ENCODE results near the gene DGKA. TPM values are rescaled to one million over a fixed set of nuclear protein-coding genes. Genes with fewer than 3 reads are reported as not detected.

DGKA gene
- 62.4 and 86.8 TPM in 2 replicates for total RNA-seq

DNA sequence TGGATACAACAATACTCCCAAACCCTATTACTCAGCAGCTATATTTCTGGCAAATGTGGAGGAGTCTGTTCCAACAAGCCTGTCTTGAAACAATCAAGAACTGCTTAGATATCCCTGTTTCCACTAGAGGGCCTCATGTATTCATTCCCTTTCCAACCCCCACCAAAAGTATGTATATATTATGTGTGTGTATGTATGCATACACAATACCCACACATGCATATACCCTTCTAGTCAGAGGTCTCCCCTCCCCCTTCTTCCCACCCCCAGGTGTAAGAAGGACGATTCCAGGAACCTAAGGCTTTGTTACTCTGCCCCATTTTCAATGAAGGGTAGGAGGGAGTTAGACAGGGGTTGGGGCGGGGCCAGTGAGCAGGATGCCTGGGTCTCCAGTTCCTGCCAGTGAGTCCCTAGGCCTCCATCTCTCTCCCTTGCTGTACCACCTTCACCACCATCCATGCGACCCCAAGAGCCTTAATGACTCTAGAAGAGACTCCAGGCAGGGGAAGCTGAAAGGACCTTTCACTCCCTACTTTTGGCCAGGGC is at the start of gene DGKA:
Gene DGKA, plus strand, starts transcription at position 392 of the 546 bp plus-strand sequence. CDS start 5,342 bp downstream, outside the sequence.

DNA sequence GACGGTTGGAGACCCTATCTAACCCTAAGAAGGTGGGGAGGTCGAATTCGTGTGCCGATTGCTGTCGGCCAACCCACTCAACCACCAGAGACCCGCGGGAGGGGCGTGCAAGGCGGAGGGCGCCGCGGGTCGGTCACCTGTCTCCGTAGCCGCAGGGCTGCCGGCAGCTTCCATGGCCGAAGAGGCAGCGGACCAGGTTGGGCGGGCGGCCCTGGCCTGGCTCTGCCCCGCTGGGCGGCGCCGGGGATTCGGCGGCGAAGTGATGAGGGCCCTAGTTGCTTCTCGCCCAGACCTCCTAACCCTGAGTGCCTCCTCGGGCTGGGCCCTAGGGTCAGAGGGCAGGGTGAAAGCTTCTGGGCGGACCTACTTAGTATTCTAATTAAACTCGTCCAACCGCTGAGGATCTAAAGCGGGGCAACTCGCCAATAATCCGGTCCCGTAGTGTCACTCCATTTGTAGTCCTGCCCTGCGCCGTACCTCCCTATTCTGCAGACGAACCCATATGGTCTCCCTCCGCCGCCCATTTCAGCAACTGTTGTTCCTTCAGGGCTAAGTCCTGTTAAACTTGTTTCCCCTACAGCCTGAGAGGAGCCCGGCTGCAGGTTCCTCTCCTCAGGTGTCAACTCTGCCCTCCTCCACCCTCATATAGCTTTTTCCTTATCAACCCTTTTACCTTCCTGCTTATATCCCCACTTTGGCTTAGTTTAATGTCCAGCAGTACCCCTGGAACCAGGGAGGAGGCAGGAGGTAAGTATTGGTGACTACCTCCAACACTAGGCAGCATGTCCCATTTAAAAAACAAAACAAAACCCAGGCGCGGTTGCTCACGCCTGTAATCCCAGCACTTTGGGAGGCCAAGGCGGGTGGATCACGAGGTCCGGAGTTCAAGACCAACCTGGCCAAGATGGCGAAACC is 3.1 kb upstream of the DGKA start, which contains the start of gene PYM1:
Gene PYM1, minus strand, starts transcription at position 307 of the 915 bp plus-strand sequence. Its CDS starts 133 bp downstream, at position 174.

DNA sequence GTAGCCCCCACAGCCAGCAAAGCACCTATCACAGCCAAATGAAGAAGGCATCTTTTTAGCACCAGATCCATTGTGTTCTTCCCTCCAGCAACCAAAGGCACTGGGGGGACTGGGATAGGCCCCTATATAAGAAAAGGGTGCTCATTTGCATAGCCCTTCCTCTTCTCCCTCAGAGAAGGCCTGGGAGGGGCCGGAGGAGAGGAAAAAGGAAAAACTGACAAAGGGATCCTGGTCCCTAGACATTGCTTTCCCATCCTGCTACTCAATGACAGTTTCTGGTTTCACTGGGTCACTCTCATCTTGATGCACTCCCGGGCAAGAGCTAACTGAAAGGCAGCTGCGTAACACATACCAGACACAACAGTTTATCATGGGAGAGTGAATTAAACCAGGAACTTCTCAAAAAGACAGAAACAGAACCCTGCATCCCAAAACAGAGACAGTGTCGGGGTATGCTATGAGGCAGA is 35.0 kb downstream of the DGKA start, which contains the start of gene PMEL:
Gene PMEL, minus strand, starts transcription at position 102 of the 467 bp plus-strand sequence. Its CDS starts 31 bp downstream, at position 71.

DNA sequence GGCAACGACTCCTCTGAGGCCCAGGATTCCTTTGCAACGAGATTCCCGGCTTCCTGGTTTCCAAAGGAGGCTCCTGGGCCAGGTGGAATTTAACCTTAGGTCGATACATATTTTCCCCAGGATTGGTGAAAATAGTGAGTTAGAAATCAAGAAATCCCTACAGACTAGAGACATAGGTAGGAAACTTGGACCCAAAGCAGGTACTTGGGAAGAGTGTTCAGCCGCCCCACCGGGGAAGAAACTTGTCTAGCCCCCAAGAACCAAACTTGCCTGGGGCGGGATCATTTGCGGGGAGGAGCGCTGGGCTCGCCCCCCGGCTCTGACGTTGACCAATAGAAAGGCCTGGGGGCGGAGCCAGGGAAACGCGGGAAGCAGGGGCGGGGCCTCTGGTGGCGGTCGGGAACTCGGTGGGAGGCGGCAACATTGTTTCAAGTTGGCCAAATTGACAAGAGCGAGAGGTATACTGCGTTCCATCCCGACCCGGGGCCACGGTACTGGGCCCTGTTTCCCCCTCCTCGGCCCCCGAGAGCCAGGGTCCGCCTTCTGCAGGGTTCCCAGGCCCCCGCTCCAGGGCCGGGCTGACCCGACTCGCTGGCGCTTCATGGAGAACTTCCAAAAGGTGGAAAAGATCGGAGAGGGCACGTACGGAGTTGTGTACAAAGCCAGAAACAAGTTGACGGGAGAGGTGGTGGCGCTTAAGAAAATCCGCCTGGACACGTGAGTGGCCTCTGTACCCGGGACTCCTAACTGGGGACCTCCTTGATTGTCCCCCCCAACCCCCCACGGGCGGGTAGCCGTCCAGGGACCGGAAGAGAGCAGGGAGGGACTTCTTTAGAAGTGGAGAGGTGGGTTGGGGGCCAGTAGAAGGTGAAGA is 35.7 kb downstream of the DGKA start, which contains the start of gene CDK2:
Gene CDK2, plus strand, starts transcription at position 423 of the 874 bp plus-strand sequence. Its CDS starts 179 bp downstream, at position 602.

DNA sequence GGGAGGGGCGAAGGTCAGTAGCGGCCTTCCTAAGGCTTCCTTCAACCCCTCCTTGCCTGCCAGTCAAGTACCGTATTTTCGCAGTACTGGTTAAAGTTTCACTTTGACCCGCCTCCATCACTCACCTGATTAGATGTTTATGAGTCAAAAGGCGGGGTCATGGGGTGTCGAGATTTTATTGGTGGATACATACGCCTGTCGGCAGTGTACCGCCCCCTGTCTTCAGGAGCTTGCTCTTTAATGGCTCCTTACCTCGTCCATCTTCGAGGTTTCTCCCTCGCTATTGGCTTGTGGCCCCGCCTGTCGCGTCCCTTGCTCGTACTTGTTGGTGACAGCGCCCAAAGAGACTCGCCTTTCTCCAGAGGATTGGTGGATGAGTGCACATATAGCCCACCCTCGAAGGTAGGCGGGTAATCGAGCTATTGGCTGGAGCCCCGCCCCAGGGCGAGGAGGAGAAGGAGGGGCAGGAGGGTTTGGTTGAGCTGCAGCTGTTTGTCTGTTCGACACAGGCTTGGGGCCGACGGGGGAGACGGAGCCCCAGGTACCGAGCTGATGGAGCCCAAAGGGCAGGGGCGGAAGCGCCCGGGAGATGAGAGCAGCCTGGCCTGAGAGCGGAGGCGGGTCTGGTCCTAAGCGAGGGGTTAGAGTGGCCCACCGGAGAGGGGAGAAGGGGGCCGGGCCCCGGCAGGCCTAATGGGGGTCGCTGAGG is 42.8 kb downstream of the DGKA start, which contains the start of gene RAB5B:
Gene RAB5B, plus strand, starts transcription at position 480 of the 709 bp plus-strand sequence. CDS start 12,883 bp downstream, outside the sequence.

DNA sequence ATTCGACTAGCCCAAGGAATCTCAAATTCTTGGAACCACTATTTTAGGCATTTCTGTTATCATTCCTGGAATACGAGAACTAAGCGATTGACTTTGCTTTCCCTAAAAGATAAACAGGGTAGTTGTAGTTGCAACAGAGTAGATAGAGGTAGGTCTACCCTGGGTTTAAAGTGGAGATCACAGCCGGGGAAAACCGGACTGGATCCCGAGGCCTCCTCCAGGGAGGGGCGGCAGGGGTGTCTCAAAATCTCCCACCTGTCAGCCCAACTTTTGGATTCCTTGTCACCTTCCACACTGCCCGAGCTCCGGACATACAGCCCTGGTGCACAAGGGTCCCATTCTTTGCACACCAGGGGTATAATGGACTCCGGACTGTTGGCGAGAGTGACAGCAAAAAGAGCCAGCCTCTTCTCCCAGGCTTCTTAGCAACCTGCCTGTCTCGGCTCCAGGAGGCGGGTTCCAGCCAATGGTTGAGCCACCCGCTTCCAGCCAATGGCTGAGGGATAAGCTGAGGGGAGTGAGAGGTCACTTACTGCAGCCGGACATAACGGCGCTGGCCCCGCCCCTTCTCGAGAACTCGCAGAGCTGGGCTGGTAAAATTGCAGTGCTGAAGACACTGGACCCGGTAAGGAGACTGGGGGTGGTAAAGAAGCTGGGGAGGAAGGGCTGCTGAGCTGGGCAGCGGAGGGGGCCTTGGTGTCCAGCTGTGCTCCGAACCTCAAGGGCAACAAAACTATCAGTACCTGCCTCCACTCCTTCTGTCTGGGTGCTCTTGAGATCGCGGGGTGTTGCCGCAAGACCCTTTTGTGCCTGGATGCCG is 66.0 kb downstream of the DGKA start, which contains the start of gene SUOX:
Gene SUOX, plus strand, starts transcription at position 562 of the 820 bp plus-strand sequence. CDS start 4,946 bp downstream, outside the sequence.

Other genes starting within 250 kb of the DGKA start
- gene ITGA7, start 223.3 kb upstream of the DGKA start, total RNA-seq = 77.4 and 184 TPM in 2 replicates
- 36.1 and 41.2 TPM in 2 replicates for gene BLOC1S1, start 215.1 kb upstream of the DGKA start, total RNA-seq
- 13.8 and 34.9 TPM in 2 replicates for gene RDH5, start 210.8 kb upstream of the DGKA start, total RNA-seq
- gene CD63, start 202.2 kb upstream of the DGKA start, total RNA-seq = 1,787 and 2,090 TPM in 2 replicates
- 12.2 and 15.3 TPM in 2 replicates for gene GDF11, start 188.0 kb upstream of the DGKA start, total RNA-seq
- 44.2 and 48.0 TPM in 2 replicates for gene SARNP, start 113.4 kb upstream of the DGKA start, total RNA-seq
- 27.8 and 30.4 TPM in 2 replicates for gene ORMDL2, start 113.1 kb upstream of the DGKA start, total RNA-seq
- 54.3 and 56.2 TPM in 2 replicates for gene DNAJC14, start 101.6 kb upstream of the DGKA start, total RNA-seq
- gene MMP19, start 88.2 kb upstream of the DGKA start, total RNA-seq = 5.8 and 16.2 TPM in 2 replicates
- gene PYM1, start 3.3 kb upstream of the DGKA start, total RNA-seq = 18.1 and 19.2 TPM in 2 replicates
- gene PMEL, start 34.9 kb downstream of the DGKA start, total RNA-seq = 0.65 and 0.76 TPM in 2 replicates
- 8.9 and 20.2 TPM in 2 replicates for gene CDK2, start 35.7 kb downstream of the DGKA start, total RNA-seq
- gene RAB5B, start 42.9 kb downstream of the DGKA start, total RNA-seq = 64.1 and 80.2 TPM in 2 replicates
- 12.6 and 13.0 TPM in 2 replicates for gene SUOX, start 66.1 kb downstream of the DGKA start, total RNA-seq
- gene IKZF4, start 89.9 kb downstream of the DGKA start, total RNA-seq = 2.4 and 2.7 TPM in 2 replicates
- 30.0 and 59.0 TPM in 2 replicates for gene RPS26, start 110.8 kb downstream of the DGKA start, total RNA-seq
- 0.10 and 0.52 TPM in 2 replicates for gene ERBB3, start 149.0 kb downstream of the DGKA start, total RNA-seq
- gene PA2G4, start 173.4 kb downstream of the DGKA start, total RNA-seq = 82.9 and 117 TPM in 2 replicates
- gene RPL41, start 185.5 kb downstream of the DGKA start, total RNA-seq = 1,763 and 2,202 TPM in 2 replicates
- gene ZC3H10, start 187.1 kb downstream of the DGKA start, total RNA-seq = 5.3 and 5.5 TPM in 2 replicates
- 237 and 257 TPM in 2 replicates for gene ESYT1, start 197.1 kb downstream of the DGKA start, total RNA-seq
- 56.4 and 58.6 TPM in 2 replicates for gene MYL6B, start 221.4 kb downstream of the DGKA start, total RNA-seq
- gene MYL6, start 227.2 kb downstream of the DGKA start, total RNA-seq = 850 and 1,190 TPM in 2 replicates

Measured in smooth muscle cell of the pulmonary artery (primary cell).